Erythroblast (primary cell): ENCODE results near the gene TIAL1.

ENCODE experiments used
- GATA1 ChIP-seq: IDR thresholded peaks from 2 replicates; pipeline ENCODE4 v1.6.1; 2011; ENCODE audit warnings: low read depth, mild to moderate bottlenecking, control low read depth, low read length, moderate library complexity
- POLR2A ChIP-seq: IDR thresholded peaks from 2 replicates; pipeline ENCODE4 v1.6.1; 2011; ENCODE audit warnings: mild to moderate bottlenecking, low read length

- TF ChIP-seq POLR2A (no peak), GATA1 (no peak)
These were observed 41.5 kb downstream of the TIAL1 start for GRCh38 chr10:119555178-119555784.
